GM23338 (cell line): Measurements from ENCODE around the gene SLC32A1.

Source experiments
- POLR2AphosphoS5 ChIP-seq: IDR thresholded peaks from 2 replicates; pipeline ENCODE4 v1.6.1; 2016; ENCODE audit warnings: antibody characterized with exemption, low read depth
- TF ChIP-seq, protein P1 (sequence below), 2 experiments: fragments of 200-600 bp in 1 of 2; sonication (generic) in 1 of 2; conservative IDR thresholded peaks; 2 replicates each; pipeline versions ENCODE4 v1.5.1 to v1.6.1; 2016 to 2017; ENCODE audit warnings: antibody characterized with exemption in 2 of 2, low read depth in 2 of 2, mild to moderate bottlenecking in 2 of 2, moderate library complexity in 1 of 2
- TF ChIP-seq, protein P2 (sequence below): fragments of 250-450 bp; sonication (Bioruptor Pico); IDR thresholded peaks from 2 replicates; pipeline ENCODE4 v1.5.0; 2020; ENCODE audit warnings: mild to moderate bottlenecking, moderate library complexity
- TF ChIP-seq, protein P3 (sequence below): IDR thresholded peaks from one replicate; pipeline ENCODE4 v1.6.1; 2018; ENCODE audit warnings: antibody characterized with exemption; ENCODE audit not compliant: unreplicated experiment

DNA sequence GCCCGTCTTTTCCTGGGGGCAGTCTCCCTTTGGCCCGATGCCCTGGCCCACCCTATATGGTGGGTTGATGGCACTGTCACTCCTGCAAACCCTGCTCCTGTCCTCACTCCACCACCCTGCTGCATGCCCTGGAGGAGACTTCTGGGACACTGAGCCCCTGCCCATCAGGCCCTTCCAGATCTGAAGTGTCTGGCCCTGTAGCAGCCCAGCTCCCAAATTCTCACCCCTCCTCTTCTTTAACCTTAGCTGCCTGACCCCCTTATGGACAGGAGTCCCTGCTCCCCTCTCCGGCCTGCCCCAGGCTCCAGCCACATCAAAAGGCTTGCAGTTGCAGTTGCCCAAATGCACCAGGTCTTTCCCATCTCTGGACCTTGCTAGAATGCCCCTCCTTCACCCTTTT lies 20.8 kb upstream of the SLC32A1 start:
- TF ChIP-seq, protein P1, sequence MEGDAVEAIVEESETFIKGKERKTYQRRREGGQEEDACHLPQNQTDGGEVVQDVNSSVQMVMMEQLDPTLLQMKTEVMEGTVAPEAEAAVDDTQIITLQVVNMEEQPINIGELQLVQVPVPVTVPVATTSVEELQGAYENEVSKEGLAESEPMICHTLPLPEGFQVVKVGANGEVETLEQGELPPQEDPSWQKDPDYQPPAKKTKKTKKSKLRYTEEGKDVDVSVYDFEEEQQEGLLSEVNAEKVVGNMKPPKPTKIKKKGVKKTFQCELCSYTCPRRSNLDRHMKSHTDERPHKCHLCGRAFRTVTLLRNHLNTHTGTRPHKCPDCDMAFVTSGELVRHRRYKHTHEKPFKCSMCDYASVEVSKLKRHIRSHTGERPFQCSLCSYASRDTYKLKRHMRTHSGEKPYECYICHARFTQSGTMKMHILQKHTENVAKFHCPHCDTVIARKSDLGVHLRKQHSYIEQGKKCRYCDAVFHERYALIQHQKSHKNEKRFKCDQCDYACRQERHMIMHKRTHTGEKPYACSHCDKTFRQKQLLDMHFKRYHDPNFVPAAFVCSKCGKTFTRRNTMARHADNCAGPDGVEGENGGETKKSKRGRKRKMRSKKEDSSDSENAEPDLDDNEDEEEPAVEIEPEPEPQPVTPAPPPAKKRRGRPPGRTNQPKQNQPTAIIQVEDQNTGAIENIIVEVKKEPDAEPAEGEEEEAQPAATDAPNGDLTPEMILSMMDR (conservative IDR thresholded peaks at IDR 0.05; ENCODE audit: low read depth in 2 of 2): no peak
- TF ChIP-seq, protein P2, sequence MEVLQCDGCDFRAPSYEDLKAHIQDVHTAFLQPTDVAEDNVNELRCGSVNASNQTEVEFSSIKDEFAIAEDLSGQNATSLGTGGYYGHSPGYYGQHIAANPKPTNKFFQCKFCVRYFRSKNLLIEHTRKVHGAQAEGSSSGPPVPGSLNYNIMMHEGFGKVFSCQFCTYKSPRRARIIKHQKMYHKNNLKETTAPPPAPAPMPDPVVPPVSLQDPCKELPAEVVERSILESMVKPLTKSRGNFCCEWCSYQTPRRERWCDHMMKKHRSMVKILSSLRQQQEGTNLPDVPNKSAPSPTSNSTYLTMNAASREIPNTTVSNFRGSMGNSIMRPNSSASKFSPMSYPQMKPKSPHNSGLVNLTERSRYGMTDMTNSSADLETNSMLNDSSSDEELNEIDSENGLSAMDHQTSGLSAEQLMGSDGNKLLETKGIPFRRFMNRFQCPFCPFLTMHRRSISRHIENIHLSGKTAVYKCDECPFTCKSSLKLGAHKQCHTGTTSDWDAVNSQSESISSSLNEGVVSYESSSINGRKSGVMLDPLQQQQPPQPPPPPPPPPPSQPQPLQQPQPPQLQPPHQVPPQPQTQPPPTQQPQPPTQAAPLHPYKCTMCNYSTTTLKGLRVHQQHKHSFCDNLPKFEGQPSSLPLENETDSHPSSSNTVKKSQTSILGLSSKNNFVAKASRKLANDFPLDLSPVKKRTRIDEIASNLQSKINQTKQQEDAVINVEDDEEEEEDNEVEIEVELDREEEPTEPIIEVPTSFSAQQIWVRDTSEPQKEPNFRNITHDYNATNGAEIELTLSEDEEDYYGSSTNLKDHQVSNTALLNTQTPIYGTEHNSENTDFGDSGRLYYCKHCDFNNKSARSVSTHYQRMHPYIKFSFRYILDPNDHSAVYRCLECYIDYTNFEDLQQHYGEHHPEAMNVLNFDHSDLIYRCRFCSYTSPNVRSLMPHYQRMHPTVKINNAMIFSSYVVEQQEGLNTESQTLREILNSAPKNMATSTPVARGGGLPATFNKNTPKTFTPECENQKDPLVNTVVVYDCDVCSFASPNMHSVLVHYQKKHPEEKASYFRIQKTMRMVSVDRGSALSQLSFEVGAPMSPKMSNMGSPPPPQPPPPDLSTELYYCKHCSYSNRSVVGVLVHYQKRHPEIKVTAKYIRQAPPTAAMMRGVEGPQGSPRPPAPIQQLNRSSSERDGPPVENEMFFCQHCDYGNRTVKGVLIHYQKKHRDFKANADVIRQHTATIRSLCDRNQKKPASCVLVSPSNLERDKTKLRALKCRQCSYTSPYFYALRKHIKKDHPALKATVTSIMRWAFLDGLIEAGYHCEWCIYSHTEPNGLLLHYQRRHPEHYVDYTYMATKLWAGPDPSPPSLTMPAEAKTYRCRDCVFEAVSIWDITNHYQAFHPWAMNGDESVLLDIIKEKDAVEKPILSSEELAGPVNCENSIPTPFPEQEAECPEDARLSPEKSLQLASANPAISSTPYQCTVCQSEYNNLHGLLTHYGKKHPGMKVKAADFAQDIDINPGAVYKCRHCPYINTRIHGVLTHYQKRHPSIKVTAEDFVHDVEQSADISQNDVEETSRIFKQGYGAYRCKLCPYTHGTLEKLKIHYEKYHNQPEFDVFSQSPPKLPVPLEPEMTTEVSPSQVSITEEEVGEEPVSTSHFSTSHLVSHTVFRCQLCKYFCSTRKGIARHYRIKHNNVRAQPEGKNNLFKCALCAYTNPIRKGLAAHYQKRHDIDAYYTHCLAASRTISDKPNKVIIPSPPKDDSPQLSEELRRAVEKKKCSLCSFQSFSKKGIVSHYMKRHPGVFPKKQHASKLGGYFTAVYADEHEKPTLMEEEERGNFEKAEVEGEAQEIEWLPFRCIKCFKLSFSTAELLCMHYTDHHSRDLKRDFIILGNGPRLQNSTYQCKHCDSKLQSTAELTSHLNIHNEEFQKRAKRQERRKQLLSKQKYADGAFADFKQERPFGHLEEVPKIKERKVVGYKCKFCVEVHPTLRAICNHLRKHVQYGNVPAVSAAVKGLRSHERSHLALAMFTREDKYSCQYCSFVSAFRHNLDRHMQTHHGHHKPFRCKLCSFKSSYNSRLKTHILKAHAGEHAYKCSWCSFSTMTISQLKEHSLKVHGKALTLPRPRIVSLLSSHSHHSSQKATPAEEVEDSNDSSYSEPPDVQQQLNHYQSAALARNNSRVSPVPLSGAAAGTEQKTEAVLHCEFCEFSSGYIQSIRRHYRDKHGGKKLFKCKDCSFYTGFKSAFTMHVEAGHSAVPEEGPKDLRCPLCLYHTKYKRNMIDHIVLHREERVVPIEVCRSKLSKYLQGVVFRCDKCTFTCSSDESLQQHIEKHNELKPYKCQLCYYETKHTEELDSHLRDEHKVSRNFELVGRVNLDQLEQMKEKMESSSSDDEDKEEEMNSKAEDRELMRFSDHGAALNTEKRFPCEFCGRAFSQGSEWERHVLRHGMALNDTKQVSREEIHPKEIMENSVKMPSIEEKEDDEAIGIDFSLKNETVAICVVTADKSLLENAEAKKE: no peak
- TF ChIP-seq, protein P3, sequence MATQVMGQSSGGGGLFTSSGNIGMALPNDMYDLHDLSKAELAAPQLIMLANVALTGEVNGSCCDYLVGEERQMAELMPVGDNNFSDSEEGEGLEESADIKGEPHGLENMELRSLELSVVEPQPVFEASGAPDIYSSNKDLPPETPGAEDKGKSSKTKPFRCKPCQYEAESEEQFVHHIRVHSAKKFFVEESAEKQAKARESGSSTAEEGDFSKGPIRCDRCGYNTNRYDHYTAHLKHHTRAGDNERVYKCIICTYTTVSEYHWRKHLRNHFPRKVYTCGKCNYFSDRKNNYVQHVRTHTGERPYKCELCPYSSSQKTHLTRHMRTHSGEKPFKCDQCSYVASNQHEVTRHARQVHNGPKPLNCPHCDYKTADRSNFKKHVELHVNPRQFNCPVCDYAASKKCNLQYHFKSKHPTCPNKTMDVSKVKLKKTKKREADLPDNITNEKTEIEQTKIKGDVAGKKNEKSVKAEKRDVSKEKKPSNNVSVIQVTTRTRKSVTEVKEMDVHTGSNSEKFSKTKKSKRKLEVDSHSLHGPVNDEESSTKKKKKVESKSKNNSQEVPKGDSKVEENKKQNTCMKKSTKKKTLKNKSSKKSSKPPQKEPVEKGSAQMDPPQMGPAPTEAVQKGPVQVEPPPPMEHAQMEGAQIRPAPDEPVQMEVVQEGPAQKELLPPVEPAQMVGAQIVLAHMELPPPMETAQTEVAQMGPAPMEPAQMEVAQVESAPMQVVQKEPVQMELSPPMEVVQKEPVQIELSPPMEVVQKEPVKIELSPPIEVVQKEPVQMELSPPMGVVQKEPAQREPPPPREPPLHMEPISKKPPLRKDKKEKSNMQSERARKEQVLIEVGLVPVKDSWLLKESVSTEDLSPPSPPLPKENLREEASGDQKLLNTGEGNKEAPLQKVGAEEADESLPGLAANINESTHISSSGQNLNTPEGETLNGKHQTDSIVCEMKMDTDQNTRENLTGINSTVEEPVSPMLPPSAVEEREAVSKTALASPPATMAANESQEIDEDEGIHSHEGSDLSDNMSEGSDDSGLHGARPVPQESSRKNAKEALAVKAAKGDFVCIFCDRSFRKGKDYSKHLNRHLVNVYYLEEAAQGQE: no peak
- TF ChIP-seq POLR2AphosphoS5: no peak
